Measurements from ENCODE around the gene ZFP36. TPM values are rescaled to one million over a fixed set of nuclear protein-coding genes. Genes with fewer than 3 reads are reported as not detected.
"Not testable (repeated sequence)": the region's sequence is repeated elsewhere in the genome, so short reads cannot be mapped to it uniquely, and the experiment has no call there.

Gene ZFP36
- total RNA-seq, 2 experiments from 2014 or later: 1,278 to 1,362 TPM

DNA sequence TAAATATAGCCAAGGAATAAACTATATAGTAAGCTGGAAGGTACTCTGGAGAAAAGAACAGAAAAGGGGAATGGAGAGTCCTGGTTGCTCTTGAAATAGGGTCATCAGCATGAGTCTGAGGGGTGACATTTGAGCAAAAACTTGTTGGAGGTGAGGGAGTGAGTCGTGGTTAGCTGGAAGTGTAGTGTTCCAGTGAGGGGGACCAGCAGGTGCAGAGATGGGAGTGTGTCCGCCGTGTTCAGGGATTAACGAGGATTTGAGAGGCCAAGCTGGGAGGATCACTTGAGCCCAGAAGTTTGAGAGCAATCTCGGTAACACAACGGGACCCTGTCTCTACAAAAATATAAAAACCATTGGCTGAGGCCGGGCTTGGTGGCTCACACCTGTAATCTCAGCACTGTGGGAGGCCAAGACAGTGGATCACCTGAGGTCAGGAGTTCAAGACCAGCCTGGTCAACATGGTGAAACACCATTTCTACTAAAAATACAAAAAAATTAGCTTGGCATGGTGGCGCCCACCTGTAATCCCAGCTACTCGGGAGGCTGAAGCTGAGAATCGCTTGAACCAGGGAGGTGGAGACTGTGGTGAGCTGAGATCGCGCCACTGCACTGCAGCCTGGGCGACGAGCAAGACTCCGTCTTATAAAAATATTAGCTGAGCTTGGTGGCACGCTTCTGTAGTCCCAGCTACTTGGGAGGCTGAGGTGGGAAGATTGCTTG, 39.9 kb downstream of the ZFP36 start:
- peaks cover 60% of the 10 kb centered on the region for H3K4me1 Mint-ChIP-seq (ENCODE audit: low read depth)
- POLR2A ChIA-PET: interaction anchor here (1.8 to 3.9 kb wide), 6 partner anchors 13 to 86 kb away, joined by 15 to 163 read pairs (median 24); partner anchors contain the start of genes EID2B, MED29, PAF1 and PLEKHG2
- H3K9me3 Mint-ChIP-seq: no peaks in the 10 kb centered on the region
- peak overlapping the region; percentile 98 for H3K4me3 Mint-ChIP-seq
- Histone ChIP-seq H3K27ac (ENCODE audit: low read depth in 1 of 2, low read length in 2 of 2) (peak overlapping the region; percentile 89 to 94), H3K4me1 (ENCODE audit: insufficient read depth, low read length) (peaks cover 60% of the 10 kb centered on the region), H3K27me3 (ENCODE audit: control insufficient read depth in 1 of 2, insufficient read depth in 2 of 2, low read length in 2 of 2) (no peaks in the 10 kb centered on the region), H3K9me3 (ENCODE audit: control insufficient read depth in 1 of 2, insufficient read depth in 1 of 2, low read length in 2 of 2) (no peaks in the 10 kb centered on the region), H3K4me3 (ENCODE audit: low read length) (peak overlapping the region; percentile 99), H3K36me3 (ENCODE audit: insufficient read depth, low read length) (peaks cover 18% of the 10 kb centered on the region)
- H3K27ac Mint-ChIP-seq: peak overlapping the region; percentile 91
- CTCF ChIA-PET: interaction anchor here (1.1 to 2.5 kb wide), 3 partner anchors 28 to 56 kb away, joined by 3 to 12 read pairs (median 3); partner anchors contain the start of gene TIMM50
- H3K27me3 Mint-ChIP-seq: no peaks in the 10 kb centered on the region
- H3K36me3 Mint-ChIP-seq (ENCODE audit: low read depth): peaks cover 38% of the 10 kb centered on the region
- no peak for ATAC-seq (ENCODE audit: poor library complexity)
- DNase-seq: no peak
- intact Hi-C loops (cut with DNase I, micrococcal nuclease): loop anchor here (5.0 to 10.0 kb wide), 2 partner anchors 36 to 748 kb away; partner anchors contain the start of genes MAP3K10 (in 1 of the 2) and TIMM50 (in 1 of the 2)
- TF ChIP-seq, protein P1, sequence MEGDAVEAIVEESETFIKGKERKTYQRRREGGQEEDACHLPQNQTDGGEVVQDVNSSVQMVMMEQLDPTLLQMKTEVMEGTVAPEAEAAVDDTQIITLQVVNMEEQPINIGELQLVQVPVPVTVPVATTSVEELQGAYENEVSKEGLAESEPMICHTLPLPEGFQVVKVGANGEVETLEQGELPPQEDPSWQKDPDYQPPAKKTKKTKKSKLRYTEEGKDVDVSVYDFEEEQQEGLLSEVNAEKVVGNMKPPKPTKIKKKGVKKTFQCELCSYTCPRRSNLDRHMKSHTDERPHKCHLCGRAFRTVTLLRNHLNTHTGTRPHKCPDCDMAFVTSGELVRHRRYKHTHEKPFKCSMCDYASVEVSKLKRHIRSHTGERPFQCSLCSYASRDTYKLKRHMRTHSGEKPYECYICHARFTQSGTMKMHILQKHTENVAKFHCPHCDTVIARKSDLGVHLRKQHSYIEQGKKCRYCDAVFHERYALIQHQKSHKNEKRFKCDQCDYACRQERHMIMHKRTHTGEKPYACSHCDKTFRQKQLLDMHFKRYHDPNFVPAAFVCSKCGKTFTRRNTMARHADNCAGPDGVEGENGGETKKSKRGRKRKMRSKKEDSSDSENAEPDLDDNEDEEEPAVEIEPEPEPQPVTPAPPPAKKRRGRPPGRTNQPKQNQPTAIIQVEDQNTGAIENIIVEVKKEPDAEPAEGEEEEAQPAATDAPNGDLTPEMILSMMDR (IDR thresholded peaks at IDR 0.05): no peak

DNA sequence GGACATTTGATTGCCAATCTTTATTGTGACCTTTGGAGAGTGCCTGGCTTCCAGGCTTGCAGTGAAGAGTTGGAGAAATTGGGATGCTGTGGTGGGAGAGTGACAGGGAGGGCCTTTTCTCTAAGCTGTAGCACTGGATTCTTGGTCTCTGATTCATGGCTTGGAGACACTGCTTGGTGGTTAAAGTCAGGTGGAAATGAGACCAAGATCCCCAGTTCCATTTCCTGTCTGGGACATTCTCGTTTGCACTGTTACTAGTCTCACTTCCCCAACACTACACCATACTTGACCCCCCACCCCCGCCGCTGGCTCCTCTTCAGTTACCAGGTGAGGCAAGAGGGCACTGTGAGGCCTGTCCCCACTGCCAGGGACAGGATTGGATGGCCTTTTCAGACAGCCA, 41.6 kb downstream of the ZFP36 start:
- peak overlapping the region; percentile 75 for H3K4me3 Mint-ChIP-seq
- TF ChIP-seq, protein P1 (IDR thresholded peaks at IDR 0.05): no peak
- H3K36me3 Mint-ChIP-seq (ENCODE audit: low read depth): peaks cover 55% of the 10 kb centered on the region
- ATAC-seq (ENCODE audit: poor library complexity): no peak
- Histone ChIP-seq H3K4me1 (ENCODE audit: insufficient read depth, low read length) (peaks cover 68% of the 10 kb centered on the region), H3K9me3 (ENCODE audit: control insufficient read depth in 1 of 2, insufficient read depth in 1 of 2, low read length in 2 of 2) (no peaks in the 10 kb centered on the region), H3K4me3 (ENCODE audit: low read length) (no peak overlapping the region), H3K27me3 (ENCODE audit: control insufficient read depth in 1 of 2, insufficient read depth in 2 of 2, low read length in 2 of 2) (no peaks in the 10 kb centered on the region), H3K36me3 (ENCODE audit: insufficient read depth, low read length) (peaks cover 35% of the 10 kb centered on the region), H3K27ac (ENCODE audit: low read depth in 1 of 2, low read length in 2 of 2) (peak overlapping the region in 1 of 2 donors; percentile 0)
- H3K4me1 Mint-ChIP-seq (ENCODE audit: low read depth): peaks cover 78% of the 10 kb centered on the region
- peak overlapping the region; percentile 78 for H3K27ac Mint-ChIP-seq
- intact Hi-C loops (cut with DNase I, micrococcal nuclease): loop anchor here (5.0 to 10.0 kb wide), 2 partner anchors 34 to 747 kb away; partner anchors contain the start of genes MAP3K10 (in 1 of the 2) and TIMM50 (in 1 of the 2)
- no peak for DNase-seq
- POLR2A ChIA-PET: interaction anchor here (0.9 kb wide), 1 partner anchor 12 kb away, joined by 3 read pairs; the partner anchor contains the start of gene RPS16
- CTCF ChIA-PET: no interaction called here
- H3K27me3 Mint-ChIP-seq: no peaks in the 10 kb centered on the region
- H3K9me3 Mint-ChIP-seq: no peaks in the 10 kb centered on the region

DNA sequence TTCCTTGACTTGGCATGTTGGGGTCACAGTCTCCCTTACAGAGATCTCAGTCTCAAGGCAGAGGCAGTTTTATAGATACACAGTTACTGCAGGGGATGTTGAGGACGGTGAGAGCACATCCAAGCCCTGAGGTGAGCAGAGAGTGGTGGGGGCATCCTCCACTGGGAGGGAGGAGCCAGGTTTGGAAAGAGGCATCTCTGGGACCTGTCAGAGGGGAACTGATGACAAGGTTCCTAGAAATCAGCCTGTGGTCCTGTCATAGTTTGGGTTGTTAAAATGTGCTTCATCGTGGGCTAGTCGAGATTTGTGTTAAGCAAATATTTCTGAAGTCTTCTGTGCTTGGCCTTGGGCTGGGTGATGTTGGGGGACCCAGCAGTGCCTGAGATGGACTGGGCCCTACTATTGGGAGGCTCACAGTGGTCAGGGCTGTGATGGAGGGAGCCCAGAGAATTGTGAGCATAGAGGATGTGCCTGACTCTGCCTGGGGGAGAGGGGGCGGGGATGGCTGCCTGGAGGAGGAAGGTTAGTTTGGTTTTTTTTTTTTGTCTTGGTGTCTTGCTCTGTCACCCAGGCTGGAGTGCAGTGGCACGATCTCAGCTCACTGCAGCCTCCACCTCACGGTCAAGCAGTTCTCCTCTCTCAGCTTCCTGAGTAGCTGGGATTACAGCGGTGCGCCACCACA, 42.6 kb downstream of the ZFP36 start:
- ChIA-PET POLR2A (no interaction called here), CTCF (no interaction called here)
- Mint-ChIP-seq H3K4me1 (ENCODE audit: low read depth) (peaks cover 79% of the 10 kb centered on the region), H3K27ac (peak overlapping the region; percentile 78), H3K4me3 (peak overlapping the region; percentile 83), H3K9me3 (no peaks in the 10 kb centered on the region), H3K36me3 (ENCODE audit: low read depth) (peaks cover 65% of the 10 kb centered on the region), H3K27me3 (no peaks in the 10 kb centered on the region)
- TF ChIP-seq, protein P1 (IDR thresholded peaks at IDR 0.05): no peak
- no peak for DNase-seq
- intact Hi-C loops (cut with DNase I, micrococcal nuclease): loop anchor here (5.0 to 10.0 kb wide), 2 partner anchors 33 to 746 kb away; partner anchors contain the start of genes MAP3K10 (in 1 of the 2) and TIMM50 (in 1 of the 2)
- Histone ChIP-seq H3K9me3 (ENCODE audit: control insufficient read depth in 1 of 2, insufficient read depth in 1 of 2, low read length in 2 of 2) (no peaks in the 10 kb centered on the region), H3K27ac (ENCODE audit: low read depth in 1 of 2, low read length in 2 of 2) (no peak overlapping the region), H3K4me1 (ENCODE audit: insufficient read depth, low read length) (peaks cover 65% of the 10 kb centered on the region), H3K36me3 (ENCODE audit: insufficient read depth, low read length) (peaks cover 44% of the 10 kb centered on the region), H3K27me3 (ENCODE audit: control insufficient read depth in 1 of 2, insufficient read depth in 2 of 2, low read length in 2 of 2) (no peaks in the 10 kb centered on the region), H3K4me3 (ENCODE audit: low read length) (no peak overlapping the region)
- no peak for ATAC-seq (ENCODE audit: poor library complexity)

DNA sequence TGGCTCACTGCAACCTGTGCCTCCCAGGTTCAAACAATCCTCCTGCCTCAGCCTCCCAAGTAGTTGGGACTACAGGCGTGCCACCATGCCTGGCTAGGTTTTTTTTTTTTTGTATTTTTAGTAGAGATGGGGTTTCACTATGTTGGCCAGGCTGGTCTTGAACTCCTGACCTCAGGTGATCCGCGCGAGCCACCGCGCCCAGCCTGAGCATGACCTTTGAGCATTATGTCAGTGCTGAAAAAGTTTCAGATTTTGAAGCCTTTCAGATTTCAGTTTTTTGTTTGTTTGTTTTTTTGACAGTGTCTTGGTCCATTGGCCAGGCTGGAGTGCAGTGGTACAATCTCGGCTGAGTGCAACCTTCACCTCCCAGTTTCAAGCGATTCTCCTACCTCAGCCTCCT, 44.6 kb downstream of the ZFP36 start:
- H3K4me3 ChIP-seq (ENCODE audit: low read length); H3K27me3 ChIP-seq (ENCODE audit: control insufficient read depth in 1 of 2, insufficient read depth in 2 of 2, low read length in 2 of 2); POLR2A ChIA-PET; H3K4me3 Mint-ChIP-seq; H3K27ac ChIP-seq (ENCODE audit: low read depth in 1 of 2, low read length in 2 of 2); ATAC-seq (ENCODE audit: poor library complexity); DNase-seq; CTCF ChIA-PET; H3K9me3 ChIP-seq (ENCODE audit: control insufficient read depth in 1 of 2, insufficient read depth in 1 of 2, low read length in 2 of 2); intact Hi-C loops (cut with DNase I, micrococcal nuclease); H3K9me3 Mint-ChIP-seq; H3K27me3 Mint-ChIP-seq: not testable (repeated sequence)
- Histone ChIP-seq H3K4me1 (ENCODE audit: insufficient read depth, low read length) (peaks cover 57% of the 10 kb centered on the region), H3K36me3 (ENCODE audit: insufficient read depth, low read length) (peaks cover 53% of the 10 kb centered on the region)
- peak overlapping the region; percentile 22 for H3K27ac Mint-ChIP-seq
- peaks cover 64% of the 10 kb centered on the region for H3K36me3 Mint-ChIP-seq (ENCODE audit: low read depth)
- peaks cover 70% of the 10 kb centered on the region for H3K4me1 Mint-ChIP-seq (ENCODE audit: low read depth)
